NCI-H2227 (cell line): ENCODE results near the gene SACS.
A peak's percentile ranks its signal among the peaks of the same experiment; 100 is the strongest.

Experiments
- DNase-seq: peaks from one replicate; lab custom pipeline; 2025; ENCODE audit not compliant: unreplicated experiment; lab: John Stamatoyannopoulos, UW

The SACS gene, protein sequence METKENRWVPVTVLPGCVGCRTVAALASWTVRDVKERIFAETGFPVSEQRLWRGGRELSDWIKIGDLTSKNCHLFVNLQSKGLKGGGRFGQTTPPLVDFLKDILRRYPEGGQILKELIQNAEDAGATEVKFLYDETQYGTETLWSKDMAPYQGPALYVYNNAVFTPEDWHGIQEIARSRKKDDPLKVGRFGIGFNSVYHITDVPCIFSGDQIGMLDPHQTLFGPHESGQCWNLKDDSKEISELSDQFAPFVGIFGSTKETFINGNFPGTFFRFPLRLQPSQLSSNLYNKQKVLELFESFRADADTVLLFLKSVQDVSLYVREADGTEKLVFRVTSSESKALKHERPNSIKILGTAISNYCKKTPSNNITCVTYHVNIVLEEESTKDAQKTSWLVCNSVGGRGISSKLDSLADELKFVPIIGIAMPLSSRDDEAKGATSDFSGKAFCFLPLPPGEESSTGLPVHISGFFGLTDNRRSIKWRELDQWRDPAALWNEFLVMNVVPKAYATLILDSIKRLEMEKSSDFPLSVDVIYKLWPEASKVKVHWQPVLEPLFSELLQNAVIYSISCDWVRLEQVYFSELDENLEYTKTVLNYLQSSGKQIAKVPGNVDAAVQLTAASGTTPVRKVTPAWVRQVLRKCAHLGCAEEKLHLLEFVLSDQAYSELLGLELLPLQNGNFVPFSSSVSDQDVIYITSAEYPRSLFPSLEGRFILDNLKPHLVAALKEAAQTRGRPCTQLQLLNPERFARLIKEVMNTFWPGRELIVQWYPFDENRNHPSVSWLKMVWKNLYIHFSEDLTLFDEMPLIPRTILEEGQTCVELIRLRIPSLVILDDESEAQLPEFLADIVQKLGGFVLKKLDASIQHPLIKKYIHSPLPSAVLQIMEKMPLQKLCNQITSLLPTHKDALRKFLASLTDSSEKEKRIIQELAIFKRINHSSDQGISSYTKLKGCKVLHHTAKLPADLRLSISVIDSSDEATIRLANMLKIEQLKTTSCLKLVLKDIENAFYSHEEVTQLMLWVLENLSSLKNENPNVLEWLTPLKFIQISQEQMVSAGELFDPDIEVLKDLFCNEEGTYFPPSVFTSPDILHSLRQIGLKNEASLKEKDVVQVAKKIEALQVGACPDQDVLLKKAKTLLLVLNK (N-terminal part only)

DNA sequence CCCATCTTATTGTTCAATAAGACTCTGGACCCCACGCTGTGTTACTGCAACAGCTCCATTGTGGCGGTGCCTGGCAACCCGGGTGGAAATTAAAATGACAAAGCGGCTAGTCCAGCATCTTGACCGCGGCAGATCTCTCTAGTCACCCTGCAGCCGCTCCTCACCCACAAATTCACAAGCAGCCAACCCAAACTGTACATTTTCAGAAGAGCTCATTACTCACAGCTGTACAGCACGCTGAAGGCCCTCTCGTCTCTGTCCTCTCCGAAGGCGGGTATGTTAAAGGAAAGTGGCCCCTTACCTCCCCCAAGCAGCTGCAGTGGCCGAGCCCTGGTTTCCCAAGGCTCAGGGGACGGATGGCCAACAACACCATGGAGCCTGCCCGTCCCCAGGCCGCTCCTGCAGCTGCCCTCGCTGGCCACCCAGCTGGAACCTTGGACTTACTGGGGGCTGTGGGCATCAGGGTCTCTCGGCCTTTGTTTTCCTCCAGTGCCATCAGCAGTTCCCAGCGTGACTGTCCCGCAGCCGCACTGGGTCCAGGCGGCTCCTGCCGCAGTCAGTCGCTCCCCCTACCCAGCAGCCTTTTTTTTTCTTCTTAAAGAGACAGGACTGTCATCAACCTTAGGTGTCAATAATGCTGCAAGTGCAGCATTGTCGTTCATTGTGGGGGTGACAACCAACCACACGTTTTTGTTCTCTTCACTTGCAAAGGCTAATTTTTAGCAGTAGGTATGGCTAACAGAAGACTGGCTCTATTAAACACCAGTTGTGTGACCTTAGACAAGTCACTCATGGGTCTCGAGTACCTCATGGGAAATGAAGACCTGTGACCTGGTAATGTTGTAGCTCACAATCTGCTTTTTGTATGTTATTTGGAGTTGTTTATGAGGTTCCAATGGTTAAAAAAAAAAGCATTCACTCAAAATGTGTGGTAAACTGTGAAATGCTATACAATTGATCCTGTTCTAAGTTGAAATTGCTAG, at the start of gene SACS:
SACS (minus strand) TSS at position 532 of the 983 bp plus-strand sequence. CDS start 22,463 bp downstream, outside the sequence.
- DNase-seq = peak; percentile 74

GRCh38 chr13:23480324-23480723, 46.8 kb upstream of the SACS start:
- no peak for DNase-seq

DNA sequence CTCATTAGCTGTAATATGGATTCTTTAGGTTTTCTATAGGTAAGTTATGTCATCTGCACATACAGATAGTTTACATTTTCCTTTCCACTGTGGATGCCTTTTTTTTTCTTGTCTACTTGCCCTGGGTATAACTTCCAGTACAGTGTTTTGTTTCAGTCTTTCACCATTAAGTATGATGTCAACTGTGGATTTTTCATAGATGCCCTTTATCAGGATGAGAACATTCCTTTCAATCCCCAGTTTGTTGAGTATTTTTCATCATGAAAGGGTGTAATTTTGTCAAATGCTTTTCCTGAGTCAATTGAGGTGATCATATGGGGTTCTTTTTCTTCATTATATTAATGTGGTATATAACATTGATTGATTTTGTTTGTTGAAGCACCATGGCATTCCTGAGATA, 43.6 kb upstream of the SACS start:
- DNase-seq = no peak

DNA sequence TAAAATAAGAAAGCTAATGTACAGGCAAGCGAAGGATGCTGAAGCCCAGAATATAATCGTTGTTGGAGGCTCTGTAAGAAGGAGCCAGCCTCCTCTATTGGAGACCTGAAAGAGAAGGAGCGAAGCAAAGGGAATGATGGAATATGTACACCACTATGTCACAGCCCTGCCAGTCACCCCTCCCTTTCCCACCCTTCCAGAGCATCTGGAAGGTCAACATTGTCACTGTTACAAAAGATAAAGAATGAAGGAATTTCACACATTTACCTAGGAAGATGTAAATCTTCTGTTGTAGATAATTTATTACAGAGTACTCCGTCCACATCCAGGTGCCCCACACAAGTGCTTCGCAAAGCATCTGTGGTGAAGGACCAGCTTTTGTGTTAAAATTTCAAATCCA, 39.7 kb upstream of the SACS start:
- DNase-seq = no peak

DNA sequence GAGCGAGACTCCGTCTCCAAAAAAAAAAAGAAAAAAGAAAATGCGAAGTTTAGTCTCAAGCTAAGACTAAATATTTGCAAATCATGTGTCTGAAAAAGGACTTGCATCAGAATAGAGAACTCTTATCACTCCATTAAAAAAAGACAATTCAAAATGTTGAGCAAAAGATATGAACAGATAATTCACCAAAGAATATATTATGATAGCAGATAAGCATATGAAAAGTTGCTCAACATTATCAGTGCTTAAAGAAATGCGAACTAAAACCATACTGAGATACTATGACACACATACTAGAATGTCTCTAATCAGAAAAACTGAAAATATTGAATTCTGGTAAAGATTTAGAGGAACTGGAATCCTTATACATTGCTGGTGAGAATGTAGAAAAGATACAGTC, 38.7 kb upstream of the SACS start:
- no peak for DNase-seq

DNA sequence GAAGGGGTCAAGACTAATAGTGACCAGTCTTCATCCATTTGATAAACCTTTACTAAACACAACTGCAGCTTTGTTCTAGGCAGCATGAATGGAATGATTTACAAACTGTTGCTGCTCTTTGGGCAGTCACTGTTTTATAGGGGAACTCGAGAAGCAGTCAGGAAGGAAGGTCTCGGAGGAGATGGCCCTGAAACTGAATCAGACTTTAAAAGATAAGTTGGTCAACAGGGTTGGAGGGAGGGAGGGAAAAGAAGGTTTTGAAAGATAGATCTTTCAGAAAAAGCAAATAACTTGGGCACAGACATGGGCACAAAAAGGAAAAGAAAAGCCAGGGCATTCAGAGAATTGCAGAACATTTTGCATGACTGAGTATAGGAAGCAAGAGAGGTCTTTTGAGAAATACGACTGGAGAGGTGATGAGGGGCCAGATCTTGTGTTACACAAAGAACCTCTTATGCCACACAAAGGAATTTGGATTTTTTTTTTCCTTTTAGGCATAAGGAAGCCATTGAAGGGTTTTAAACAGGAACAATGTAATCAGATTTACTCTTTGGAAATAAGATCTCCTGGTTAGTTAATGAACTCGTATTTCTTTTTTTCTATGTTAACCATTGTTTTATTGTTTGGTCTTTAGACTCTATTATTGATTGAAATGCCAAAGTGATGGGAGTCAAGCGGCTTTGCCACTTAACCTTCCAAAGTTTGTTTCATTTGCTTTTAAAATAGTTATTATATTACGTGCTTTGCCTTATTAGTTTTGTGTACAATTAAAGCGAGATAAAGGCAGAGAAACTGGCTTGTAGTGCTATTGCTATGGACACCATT, 37.5 kb upstream of the SACS start:
- DNase-seq = no peak

DNA sequence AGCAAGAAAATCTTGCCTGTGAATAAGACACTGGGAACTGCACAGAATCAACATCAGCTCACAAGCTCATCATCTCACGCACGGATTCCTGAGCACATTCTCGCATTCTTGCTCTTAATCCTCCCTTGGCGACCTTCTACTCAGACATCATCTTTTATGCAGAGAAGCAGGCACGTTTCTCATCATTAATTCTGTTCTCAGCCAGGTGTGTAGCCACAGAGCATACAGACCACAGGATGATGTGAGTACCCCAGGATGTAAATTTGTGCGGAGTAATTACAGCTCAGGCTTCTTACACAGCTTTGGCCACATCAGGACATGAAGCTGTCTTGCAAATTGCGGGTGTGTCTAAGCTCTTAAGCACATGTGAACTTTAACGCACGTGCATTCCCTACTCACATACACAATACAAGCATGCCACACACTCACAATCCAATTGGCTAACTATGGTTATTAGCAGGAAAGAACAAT, 36.5 kb upstream of the SACS start:
- no peak for DNase-seq

DNA sequence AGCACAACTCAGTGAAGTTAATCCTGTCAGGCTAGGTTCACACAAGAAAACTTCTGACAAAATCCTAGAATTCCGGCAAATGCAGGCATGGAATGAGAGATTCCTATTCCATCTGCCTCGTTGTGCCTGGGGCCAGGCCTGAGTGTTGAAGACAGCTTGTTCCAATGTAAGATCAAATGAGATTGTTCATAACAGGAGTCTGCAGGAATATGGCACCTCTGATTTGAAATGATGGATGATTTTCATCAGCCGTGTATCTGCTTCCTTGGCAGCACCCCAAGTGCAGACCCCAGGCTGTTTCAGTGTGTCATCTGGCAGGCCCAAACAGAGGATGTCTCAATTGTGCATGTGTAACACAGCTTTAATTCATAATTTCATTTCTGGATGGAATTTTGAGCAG, 35.3 kb upstream of the SACS start:
- no peak for DNase-seq

DNA sequence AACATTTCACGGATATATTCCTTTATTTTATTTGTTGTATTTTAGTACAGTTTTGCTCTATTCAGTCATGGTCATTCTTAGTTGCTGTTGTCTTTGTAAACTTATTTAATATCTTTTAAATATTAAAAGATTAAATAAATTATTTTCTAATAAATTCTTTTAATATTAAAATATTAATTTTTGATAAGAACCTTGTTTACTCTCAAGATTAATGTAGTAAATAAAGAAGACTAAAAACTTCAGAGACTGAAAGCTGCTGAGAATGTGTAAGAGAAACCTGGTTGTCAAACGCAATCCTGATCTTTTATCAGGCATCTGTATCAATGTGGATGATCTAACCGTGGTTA, 34.4 kb upstream of the SACS start:
- DNase-seq = no peak

- DNase-seq = no peak
Measured at GRCh38 chr13:23467048-23467931, 33.8 kb upstream of the SACS start.

DNA sequence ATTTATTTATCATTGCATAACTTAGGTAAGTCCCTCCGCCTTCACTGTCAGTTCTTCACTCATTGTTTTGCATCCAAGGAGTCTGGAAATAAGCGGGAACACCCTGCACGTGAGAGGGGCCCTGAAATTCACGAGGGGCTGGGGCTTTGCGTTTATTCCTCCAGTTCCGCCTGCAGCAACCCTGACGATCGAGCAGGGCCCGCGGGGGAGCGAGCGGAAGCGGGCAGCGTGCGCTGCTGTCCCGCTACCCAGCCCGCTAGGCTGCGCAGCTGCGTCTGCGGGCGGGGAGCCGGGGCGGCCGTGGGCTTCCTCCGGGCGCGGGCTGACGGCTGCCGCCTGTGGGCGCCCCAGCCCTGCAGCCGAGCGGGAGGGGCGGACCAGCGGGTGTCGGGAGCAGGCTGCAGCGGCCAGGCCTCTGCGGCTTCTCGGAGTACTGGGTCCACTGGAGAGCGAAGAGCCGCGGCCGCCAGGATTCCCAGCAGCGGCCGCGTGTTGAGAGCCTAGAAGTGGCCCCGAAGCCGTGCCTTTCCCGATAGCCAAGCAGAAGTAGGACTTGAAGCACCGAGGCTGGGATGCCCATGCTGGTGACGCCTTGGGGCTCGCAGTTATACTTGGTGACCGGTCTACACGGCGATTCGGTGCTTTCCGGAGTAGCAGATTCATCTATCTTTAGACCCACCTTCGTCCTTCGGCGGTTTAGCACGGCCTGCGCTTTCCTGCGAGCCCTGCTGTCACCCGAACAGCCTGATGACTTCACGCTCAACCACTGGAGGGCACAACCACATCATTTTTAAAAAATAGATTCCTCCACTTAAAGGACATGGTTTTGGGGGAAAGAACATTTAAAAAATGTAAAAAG, 32.9 kb upstream of the SACS start:
- DNase-seq = peak; percentile 69

GRCh38 chr13:23463661-23464060, 30.2 kb upstream of the SACS start:
- DNase-seq = no peak

DNA sequence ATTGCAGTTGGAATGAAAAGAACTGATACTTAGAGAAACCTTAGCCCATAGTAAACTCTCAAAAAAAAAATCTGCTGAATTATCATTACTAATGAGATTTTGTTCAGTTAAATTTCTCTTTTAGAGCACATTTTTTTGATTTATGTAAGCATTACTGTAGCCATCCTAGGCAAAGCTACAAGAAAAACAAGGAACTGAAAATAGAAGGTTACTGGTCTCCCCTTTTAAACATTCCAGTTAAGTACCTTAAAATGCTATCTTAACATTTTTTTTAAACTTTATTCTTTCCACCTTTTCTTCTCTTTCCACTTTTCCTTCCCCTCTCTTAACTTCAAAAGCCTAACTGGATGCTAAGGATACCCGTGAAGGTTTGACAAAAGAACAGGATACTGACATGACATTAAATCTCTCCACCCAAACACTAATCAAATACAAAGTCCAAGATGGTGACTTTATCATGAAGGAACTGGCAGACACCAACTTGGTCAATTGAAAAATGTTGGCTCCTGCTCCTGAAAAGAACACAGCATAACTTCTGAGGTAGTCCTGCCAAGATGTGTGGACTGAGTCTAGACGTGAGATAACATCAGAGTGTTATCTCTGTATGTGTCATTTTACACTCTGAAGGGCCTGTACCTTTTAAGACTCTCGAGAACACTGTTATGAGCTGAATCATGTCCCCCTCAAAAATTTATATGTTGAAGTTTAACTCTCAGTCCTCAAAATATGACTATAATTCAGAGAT, 29.5 kb upstream of the SACS start:
- DNase-seq = no peak

GRCh38 chr13:23461544-23461943, 28.0 kb upstream of the SACS start:
- DNase-seq = no peak

- DNase-seq = no peak
Measured at GRCh38 chr13:23460921-23461320, 27.4 kb upstream of the SACS start.

GRCh38 chr13:23460309-23460708, 26.8 kb upstream of the SACS start:
- DNase-seq = no peak

GRCh38 chr13:23458989-23459388, 25.5 kb upstream of the SACS start:
- no peak for DNase-seq
